Suprapubic skin (tissue), 4 donors: Measurements from ENCODE around the gene ESF1. TPM values are rescaled to one million over a fixed set of nuclear protein-coding genes. Genes with fewer than 3 reads are reported as not detected.

Experiments used
- DNase-seq, 2 donors: peaks; one replicate each; pipeline ENCODE4 v3.0.0-alpha.2; 2019; ENCODE audit warnings: low spot score in 2 of 2
- H3K27ac ChIP-seq: fragments of 200-600 bp; sonication (generic); one replicate; pipeline ENCODE4 v1.5.1; 2019
- H3K27me3 ChIP-seq: fragments of 200-600 bp; sonication (generic); one replicate; pipeline ENCODE4 v1.5.1; 2019
- H3K36me3 ChIP-seq: fragments of 200-600 bp; sonication (generic); one replicate; pipeline ENCODE4 v1.5.1; 2019
- H3K4me1 ChIP-seq: fragments of 200-600 bp; sonication (generic); one replicate; pipeline ENCODE4 v1.5.1; 2019
- H3K4me3 ChIP-seq: fragments of 200-600 bp; sonication (generic); one replicate; pipeline ENCODE4 v1.5.1; 2019; ENCODE audit warnings: mild to moderate bottlenecking
- H3K9me3 ChIP-seq: fragments of 200-600 bp; sonication (generic); one replicate; pipeline ENCODE4 v1.5.1; 2019
- EP300 ChIP-seq: sonication (generic); formaldehyde crosslinking; IDR thresholded peaks from one replicate; pipeline ENCODE4 v1.6.1; 2017; ENCODE audit warnings: antibody characterized with exemption
- POLR2A ChIP-seq, 2 donors: fragments of 450-650 bp; IDR thresholded peaks; one replicate each; pipeline ENCODE4 v1.6.1; 2017; ENCODE audit warnings: antibody characterized with exemption in 2 of 2, mild to moderate bottlenecking in 2 of 2, moderate library complexity in 2 of 2
- POLR2AphosphoS5 ChIP-seq, 3 donors: sonication (generic); formaldehyde crosslinking; IDR thresholded peaks; one replicate each; pipeline ENCODE4 v1.6.1; 2017; ENCODE audit warnings: antibody characterized with exemption in 3 of 3
- WGBS: methylation state at CpG from one replicate; pipeline ENCODE4 v1.1.5; 2018; 5-methylcytosine and 5-hydroxymethylcytosine counted together
- total RNA-seq, 4 donors: library from RNA; depleted of rRNA; stranded (reverse); fragments of >200 nt; gene quantifications; one replicate each; pipeline ENCODE4 v1.1.0, GENCODE V29; 2016
- TF ChIP-seq, protein P1 (sequence below), 2 donors: fragments of 200-600 bp in 1 of 2; fragments of 450-650 bp in 1 of 2; sonication (generic) in 1 of 2; IDR thresholded peaks; one replicate each; pipeline ENCODE4 v1.5.1; 2016 to 2019; ENCODE audit warnings: antibody characterized with exemption in 2 of 2, mild to moderate bottlenecking in 1 of 2, moderate library complexity in 1 of 2

The ESF1 gene
- total RNA-seq, 4 donors from 2014 or later = 9.0 to 20.4 (median 10.9) TPM

DNA sequence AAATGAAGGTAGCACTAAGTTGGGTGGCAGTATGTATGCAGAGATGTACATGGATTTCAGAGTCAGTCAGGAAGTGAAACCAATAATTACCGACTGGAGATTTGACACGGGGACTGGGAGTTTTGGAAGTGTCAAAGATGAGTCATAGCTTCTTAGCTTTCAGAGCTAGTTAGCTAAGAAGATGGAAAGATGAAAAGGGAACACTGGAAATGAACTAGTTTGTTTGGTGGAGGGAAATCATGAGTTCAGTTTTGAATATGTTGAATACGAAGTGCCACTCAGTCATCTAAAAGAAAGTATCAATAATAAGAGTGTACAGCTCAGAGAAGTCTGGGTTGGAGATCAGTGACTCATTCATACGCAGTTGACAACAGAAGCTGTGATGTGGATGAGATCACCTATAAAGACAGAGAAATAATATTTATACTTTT is 7.5 kb downstream of the ESF1 start:
- Histone ChIP-seq H3K36me3 (peaks cover 49% of the 10 kb centered on the region), H3K4me1 (no peaks in the 10 kb centered on the region), H3K27me3 (no peaks in the 10 kb centered on the region), H3K4me3 (no peak overlapping the region), H3K27ac (no peak overlapping the region), H3K9me3 (no peaks in the 10 kb centered on the region)
- DNase-seq = no peak
- 45% methylated on average over 4 of the region's 4 CpGs for WGBS
- TF ChIP-seq EP300 (no peak), POLR2A (IDR thresholded peaks at IDR 0.05) (no peak), POLR2AphosphoS5 (IDR thresholded peaks at IDR 0.05) (no peak)
- TF ChIP-seq, protein P1, sequence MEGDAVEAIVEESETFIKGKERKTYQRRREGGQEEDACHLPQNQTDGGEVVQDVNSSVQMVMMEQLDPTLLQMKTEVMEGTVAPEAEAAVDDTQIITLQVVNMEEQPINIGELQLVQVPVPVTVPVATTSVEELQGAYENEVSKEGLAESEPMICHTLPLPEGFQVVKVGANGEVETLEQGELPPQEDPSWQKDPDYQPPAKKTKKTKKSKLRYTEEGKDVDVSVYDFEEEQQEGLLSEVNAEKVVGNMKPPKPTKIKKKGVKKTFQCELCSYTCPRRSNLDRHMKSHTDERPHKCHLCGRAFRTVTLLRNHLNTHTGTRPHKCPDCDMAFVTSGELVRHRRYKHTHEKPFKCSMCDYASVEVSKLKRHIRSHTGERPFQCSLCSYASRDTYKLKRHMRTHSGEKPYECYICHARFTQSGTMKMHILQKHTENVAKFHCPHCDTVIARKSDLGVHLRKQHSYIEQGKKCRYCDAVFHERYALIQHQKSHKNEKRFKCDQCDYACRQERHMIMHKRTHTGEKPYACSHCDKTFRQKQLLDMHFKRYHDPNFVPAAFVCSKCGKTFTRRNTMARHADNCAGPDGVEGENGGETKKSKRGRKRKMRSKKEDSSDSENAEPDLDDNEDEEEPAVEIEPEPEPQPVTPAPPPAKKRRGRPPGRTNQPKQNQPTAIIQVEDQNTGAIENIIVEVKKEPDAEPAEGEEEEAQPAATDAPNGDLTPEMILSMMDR (IDR thresholded peaks at IDR 0.05) = no peak

DNA sequence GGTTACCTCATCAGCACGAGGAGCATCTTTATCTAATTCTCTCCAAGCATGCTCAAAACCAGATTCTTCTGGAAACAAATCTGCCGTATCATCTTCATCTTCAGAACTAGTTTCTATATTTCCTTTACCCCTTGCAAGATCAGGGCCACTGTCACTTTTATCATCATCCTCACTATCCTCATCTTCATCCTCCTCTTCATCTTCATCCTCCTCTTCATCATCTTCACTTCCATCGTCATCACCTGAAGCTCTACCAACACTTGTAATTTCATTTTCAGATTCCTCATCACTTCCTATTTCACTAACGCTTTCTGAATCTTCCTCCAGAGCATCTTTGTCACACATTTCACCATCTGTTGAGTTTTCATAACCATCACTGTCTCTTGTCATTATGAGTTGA is 8.9 kb downstream of the ESF1 start:
- Histone ChIP-seq H3K4me1 (no peaks in the 10 kb centered on the region), H3K9me3 (no peaks in the 10 kb centered on the region), H3K27me3 (no peaks in the 10 kb centered on the region), H3K4me3 (no peak overlapping the region), H3K36me3 (peaks cover 44% of the 10 kb centered on the region), H3K27ac (no peak overlapping the region)
- DNase-seq = no peak
- TF ChIP-seq POLR2AphosphoS5 (IDR thresholded peaks at IDR 0.05) (no peak), EP300 (no peak), POLR2A (IDR thresholded peaks at IDR 0.05) (no peak)
- TF ChIP-seq, protein P1 (IDR thresholded peaks at IDR 0.05) = no peak
- WGBS = 77% methylated on average over 4 of the region's 4 CpGs

DNA sequence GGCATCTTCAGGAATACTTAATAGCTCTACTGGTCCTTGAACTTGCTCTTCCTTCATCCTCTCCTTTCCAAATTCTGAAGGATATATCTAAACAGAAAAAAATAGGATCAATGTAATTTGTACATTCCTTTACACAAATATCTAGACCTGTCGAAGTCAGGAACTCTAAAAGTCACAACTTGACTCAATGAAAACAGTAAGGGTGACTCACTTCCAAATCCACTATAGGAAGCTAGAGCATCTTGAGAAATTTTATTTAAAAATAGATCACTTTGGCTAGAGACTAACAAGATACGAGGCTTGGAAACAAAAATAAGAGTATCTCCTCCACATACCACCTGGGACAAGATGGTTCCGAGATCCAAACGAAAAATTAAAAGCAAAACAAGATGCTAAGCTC is 12.2 kb downstream of the ESF1 start:
- 71% methylated on average over 4 of the region's 4 CpGs for WGBS
- Histone ChIP-seq H3K27me3 (no peaks in the 10 kb centered on the region), H3K4me3 (no peak overlapping the region), H3K9me3 (no peaks in the 10 kb centered on the region), H3K4me1 (no peaks in the 10 kb centered on the region), H3K36me3 (peaks cover 66% of the 10 kb centered on the region), H3K27ac (no peak overlapping the region)
- TF ChIP-seq, protein P1 (IDR thresholded peaks at IDR 0.05) = no peak
- DNase-seq = no peak

DNA sequence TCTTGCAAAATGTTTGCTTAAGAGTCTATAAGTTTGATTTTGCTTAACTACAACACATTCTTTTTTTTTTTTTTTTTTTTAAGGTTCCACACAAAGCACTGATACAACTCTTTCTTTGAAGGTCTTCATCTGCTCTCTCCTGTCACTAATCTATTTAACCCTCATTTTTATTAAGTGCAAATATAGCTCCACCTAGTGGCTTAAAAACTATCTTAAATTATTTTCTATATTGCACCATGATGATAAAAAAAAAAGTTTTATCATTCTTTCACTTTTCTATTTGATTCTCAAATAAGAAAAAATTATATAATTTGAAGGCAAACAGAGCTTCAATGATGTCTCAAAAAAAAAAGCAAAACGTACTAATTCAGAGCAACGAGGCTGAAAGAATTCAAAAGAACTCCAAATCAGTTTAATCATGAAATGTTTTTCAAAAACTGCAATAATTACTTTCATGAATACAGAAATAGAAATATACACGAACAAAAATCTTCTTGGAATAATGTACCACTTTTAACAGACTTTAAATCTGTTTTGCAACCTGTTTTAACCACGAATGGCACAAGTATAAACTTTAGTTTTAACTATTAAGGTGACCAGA is 12.8 kb downstream of the ESF1 start:
- Histone ChIP-seq H3K36me3 (peaks cover 71% of the 10 kb centered on the region), H3K27ac (no peak overlapping the region), H3K27me3 (no peaks in the 10 kb centered on the region), H3K9me3 (no peaks in the 10 kb centered on the region), H3K4me3 (no peak overlapping the region), H3K4me1 (no peaks in the 10 kb centered on the region)
- TF ChIP-seq POLR2AphosphoS5 (IDR thresholded peaks at IDR 0.05) = no peak
- TF ChIP-seq, protein P1 (IDR thresholded peaks at IDR 0.05) = peak in 1 of 2 donors; percentile 26
- DNase-seq = no peak
- WGBS = 52% methylated on average over 4 of the region's 4 CpGs

DNA sequence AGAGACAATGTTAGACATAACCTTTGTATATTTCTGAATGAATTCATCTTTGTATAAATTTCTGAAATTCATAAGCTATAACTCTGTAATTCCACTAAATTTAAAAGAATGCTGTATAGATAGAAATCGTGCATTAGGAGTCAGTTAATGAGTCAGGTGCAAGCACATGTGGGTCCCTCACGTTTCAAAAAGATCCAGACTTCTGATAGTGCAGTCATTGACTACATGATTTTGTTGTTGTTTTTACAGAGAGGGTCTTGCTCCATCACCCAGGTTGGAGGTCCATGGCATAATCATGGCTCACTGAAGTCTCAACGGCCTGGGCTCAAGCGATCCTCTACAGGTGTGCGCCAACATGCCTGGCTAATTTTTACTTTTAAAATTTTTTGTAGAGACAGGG is 14.6 kb downstream of the ESF1 start:
- TF ChIP-seq EP300 = no peak
- TF ChIP-seq POLR2A (IDR thresholded peaks at IDR 0.05) = no peak
- TF ChIP-seq POLR2AphosphoS5 (IDR thresholded peaks at IDR 0.05) = no peak
- TF ChIP-seq, protein P1 (IDR thresholded peaks at IDR 0.05) = no peak
- Histone ChIP-seq H3K27ac (no peak overlapping the region), H3K36me3 (peaks cover 74% of the 10 kb centered on the region), H3K4me1 (no peaks in the 10 kb centered on the region), H3K9me3 (no peaks in the 10 kb centered on the region), H3K4me3 (no peak overlapping the region), H3K27me3 (no peaks in the 10 kb centered on the region)
- no peak for DNase-seq
- 94% methylated on average over 5 of the region's 5 CpGs for WGBS
